Right lobe of liver (tissue), 6 donors: Measurements from ENCODE around the gene ARMC2. TPM values are rescaled to one million over a fixed set of nuclear protein-coding genes. Genes with fewer than 3 reads are reported as not detected.

Source experiments
- ATAC-seq, 4 donors: fragments of 200-7000 bp; cut with Tn5 transposase; one replicate each; pipeline ENCODE4 v1.9.1; 2020; ENCODE audit warnings: mild to moderate bottlenecking in 4 of 4, moderate library complexity in 4 of 4
- DNase-seq, 3 donors: peaks; one replicate each; pipeline ENCODE4 v3.0.0-alpha.2; 2020
- H3K27ac ChIP-seq, 3 donors: fragments of 200-600 bp; one replicate each; pipeline ENCODE4 v1.8.0; 2022
- H3K27me3 ChIP-seq, 2 donors: fragments of 200-600 bp; one replicate each; pipeline ENCODE4 v1.8.0; 2022
- H3K36me3 ChIP-seq, 4 donors: fragments of 200-600 bp; sonication (generic) in 1 of 4; one replicate each; pipeline versions ENCODE4 v1.5.1 to v1.8.0; 2017 to 2022; ENCODE audit warnings: control low read depth in 1 of 4
- H3K4me1 ChIP-seq, 4 donors: fragments of 200-600 bp; sonication (generic) in 1 of 4; one replicate each; pipeline versions ENCODE4 v1.5.1 to v1.8.0; 2017 to 2022; ENCODE audit warnings: control low read depth in 1 of 4
- H3K4me3 ChIP-seq, 3 donors: fragments of 200-600 bp; one replicate each; pipeline ENCODE4 v1.8.0; 2022
- H3K9me3 ChIP-seq, 4 donors: fragments of 200-600 bp; sonication (generic) in 1 of 4; one replicate each; pipeline versions ENCODE4 v1.5.1 to v1.8.0; 2017 to 2022; ENCODE audit warnings: control low read depth in 1 of 4
- CTCF ChIP-seq, 4 donors: fragments of 200-600 bp in 3 of 4; fragments of 450-650 bp in 1 of 4; IDR thresholded peaks; one replicate each; pipeline versions ENCODE4 v1.5.1 to v1.8.0; 2016 to 2022; ENCODE audit warnings: antibody characterized with exemption in 4 of 4, mild to moderate bottlenecking in 2 of 4
- POLR2A ChIP-seq: fragments of 450-650 bp; IDR thresholded peaks from one replicate; pipeline ENCODE4 v1.6.1; 2017; ENCODE audit warnings: antibody characterized with exemption, mild to moderate bottlenecking
- WGBS: methylation state at CpG from one replicate; pipeline ENCODE4 v1.1.6; 2018; ENCODE audit warnings: low coverage, low lambda C conversion rate; ENCODE audit not compliant: insufficient coverage; ENCODE audit errors: missing lambda C conversion rate; 5-methylcytosine and 5-hydroxymethylcytosine counted together
- intact Hi-C, 2 donors: fragments of 100-400 bp; cut with DNase I; formaldehyde crosslinking; loops; one replicate each; pipeline versions ENCODE4 v1.11.2 to v1.14.1; 2022
- total RNA-seq, 6 experiments: library from RNA; depleted of rRNA in 2 of 6; stranded (reverse); fragments of >200 nt in 2 of 6; fragmentation: NEBNext Ultra II Directional in 3 of 6; extraction: Animal tissue kit (Norgen Biotek cat#: 25700) in 3 of 6; gene quantifications; one replicate each; pipeline versions ENCODE4 v1.1.0 to v1.2.4, GENCODE V29; 2016 to 2023
- donor health status: DM: no; HTN: yes; CAD: no.
- donor health status: DM: no; HTN: no; CAD: no.
- donor health status: DM: no; HTN: no; CAD: no.
- donor health status: DM: no; HTN: yes; CAD: no.
- donor health status: DM: no; HTN: yes; CAD: no.

ARMC2 gene
- total RNA-seq, 6 experiments from 2014 or later, result 0.86 to 1.9 (median 1.0) TPM

- no peaks in the 10 kb centered on the region for H3K4me1 ChIP-seq
- no peaks in the 10 kb centered on the region for H3K9me3 ChIP-seq
- H3K27me3 ChIP-seq, result no peaks in the 10 kb centered on the region
- no peak overlapping the region for H3K27ac ChIP-seq
- DNase-seq (peak in 1 of 3 donors; percentile 36), ATAC-seq (peak; percentile 61 to 80 (median 74))
- no peaks in the 10 kb centered on the region for H3K36me3 ChIP-seq
- intact Hi-C loops, result no loop called here
- H3K4me3 ChIP-seq, result no peak overlapping the region
- WGBS, result 47% methylated on average over 5 of the region's 5 CpGs
- TF ChIP-seq POLR2A (no peak), CTCF (IDR thresholded peaks at IDR 0.05) (no peak)
Observed at GRCh38 chr6:108841377-108841855, 6.8 kb upstream of the ARMC2 start.

- DNase-seq, result no peak
Observed at GRCh38 chr6:108844135-108844534, 4.1 kb upstream of the ARMC2 start.

GRCh38 chr6:108845145-108845544, 3.1 kb upstream of the ARMC2 start:
- Histone ChIP-seq H3K4me1 (peaks cover 0 to 9% (median 2%) of the 10 kb centered on the region in 4 donors), H3K27me3 (no peaks in the 10 kb centered on the region), H3K4me3 (no peak overlapping the region), H3K9me3 (no peaks in the 10 kb centered on the region), H3K27ac (no peak overlapping the region), H3K36me3 (no peaks in the 10 kb centered on the region)
- intact Hi-C loops, result no loop called here
- no peak for TF ChIP-seq POLR2A
- no peak for TF ChIP-seq CTCF (IDR thresholded peaks at IDR 0.05)
- DNase-seq (no peak), ATAC-seq (no peak)

More at GRCh38 chr6:108844135-108844534, 4.1 kb upstream of the ARMC2 start:
- Histone ChIP-seq H3K36me3 (no peaks in the 10 kb centered on the region), H3K27me3 (no peaks in the 10 kb centered on the region), H3K9me3 (no peaks in the 10 kb centered on the region), H3K27ac (no peak overlapping the region), H3K4me1 (peaks cover 0 to 5% (median 0%) of the 10 kb centered on the region in 4 donors), H3K4me3 (no peak overlapping the region)
- no CpG with 5 or more reads among the region's 3 CpGs for WGBS
- TF ChIP-seq POLR2A (no peak), CTCF (IDR thresholded peaks at IDR 0.05) (no peak)
- no peak for ATAC-seq
- intact Hi-C loops, result no loop called here

DNA sequence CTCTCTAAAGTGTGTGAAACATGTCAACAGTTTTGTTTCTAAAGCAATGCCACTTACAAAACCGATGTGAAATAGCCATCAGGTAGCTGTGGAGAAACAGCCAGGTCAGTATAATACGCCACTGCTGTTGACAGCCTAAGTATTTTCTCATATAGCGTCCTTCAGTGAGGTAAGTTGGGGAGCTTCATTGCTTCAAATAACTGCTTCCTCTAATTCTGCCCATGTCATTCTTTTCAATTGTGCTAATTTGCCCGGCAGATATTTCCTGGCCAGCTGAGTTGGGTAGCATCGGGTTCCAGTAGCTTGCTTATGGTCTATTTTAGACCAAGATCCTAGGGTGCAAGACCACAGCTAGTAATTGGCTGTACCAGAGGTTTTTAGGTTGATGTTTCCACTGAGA, 2.1 kb upstream of the ARMC2 start:
- Histone ChIP-seq H3K9me3 (no peaks in the 10 kb centered on the region), H3K36me3 (no peaks in the 10 kb centered on the region), H3K27ac (no peak overlapping the region), H3K27me3 (no peaks in the 10 kb centered on the region), H3K4me1 (peaks cover 0 to 14% (median 4%) of the 10 kb centered on the region in 4 donors), H3K4me3 (no peak overlapping the region)
- intact Hi-C loops, result no loop called here
- no peak for DNase-seq
- ATAC-seq, result no peak
- TF ChIP-seq POLR2A (no peak), CTCF (IDR thresholded peaks at IDR 0.05) (no peak)
- WGBS, result 78% methylated on average over 5 of the region's 5 CpGs

- H3K27ac ChIP-seq, result no peak overlapping the region
- no peaks in the 10 kb centered on the region for H3K9me3 ChIP-seq
- intact Hi-C loops, result no loop called here
- H3K4me1 ChIP-seq, result peaks cover 0 to 14% (median 4%) of the 10 kb centered on the region in 4 donors
- DNase-seq (no peak), ATAC-seq (no peak)
- H3K36me3 ChIP-seq, result no peaks in the 10 kb centered on the region
- 100% methylated on average over 1 of the region's 1 CpG for whole genome bisulfite sequencing
- H3K27me3 ChIP-seq, result no peaks in the 10 kb centered on the region
- H3K4me3 ChIP-seq, result no peak overlapping the region
- no peak for TF ChIP-seq CTCF (IDR thresholded peaks at IDR 0.05)
- no peak for TF ChIP-seq POLR2A
Observed at GRCh38 chr6:108846628-108847027, 1.6 kb upstream of the ARMC2 start.
